ENCODE results near the gene SLC6A3. TPM values are rescaled to one million over a fixed set of nuclear protein-coding genes. Genes with fewer than 3 reads are reported as not detected.

SLC6A3 gene
- total and polyA plus RNA-seq, 9 of the 15 experiments (the other 6 are each of a cell fraction or from before 2014, with no cell fraction given) = not detected

- Histone ChIP-seq H2AFZ (ENCODE audit: low read depth, low read length) (no peak overlapping the region), H3K9ac (ENCODE audit: insufficient read depth in 1 of 2, low read depth in 2 of 2, low read length in 2 of 2) (no peak overlapping the region), H3K9me1 (ENCODE audit: control insufficient read depth, insufficient read depth, low read length) (no peaks in the 10 kb centered on the region), H3K4me1 (replicated peaks in 1 of 2; ENCODE audit: control insufficient read depth in 2 of 2, insufficient read depth in 2 of 2, low read length in 2 of 2) (peaks cover 7 to 29% of the 10 kb centered on the region in 2 experiments; a peak in 4 of 5 replicates), H3K9me3 (replicated peaks; ENCODE audit: control insufficient read depth, insufficient read depth, low read depth, low read length) (no peaks in the 10 kb centered on the region), H3K27ac (ENCODE audit: extremely low read depth, low read depth, low read length) (no peak overlapping the region), H4K20me1 (replicated peaks; ENCODE audit: control insufficient read depth, insufficient read depth, low read length) (no peaks in the 10 kb centered on the region), H3K36me3 (ENCODE audit: control insufficient read depth, insufficient read depth, low read length) (peaks cover 3% of the 10 kb centered on the region; the same call in 1 of the 3 replicates), H3K27me3 (ENCODE audit: control insufficient read depth in 2 of 2, insufficient read depth in 2 of 2, low read length in 2 of 2) (peaks cover 14 to 22% of the 10 kb centered on the region in 2 experiments; a peak in 4 of 5 replicates), H3K4me2 (ENCODE audit: insufficient read depth, low read length) (no peak overlapping the region), H3K79me2 (ENCODE audit: control insufficient read depth, insufficient read depth, low read length) (peaks cover 18% of the 10 kb centered on the region), H3K4me3 (no peak overlapping the region)
- TF ChIP-seq GABPB2 (CRISPR knock-in tag; conservative IDR thresholded peaks at IDR 0.05) (no peak), NRF1 (conservative IDR thresholded peaks at IDR 0.05 in 1 of 2, IDR thresholded peaks at IDR 0.05 in 1 of 2) (peak; percentile 74 to 80), IFI16 (CRISPR knock-in tag; IDR thresholded peaks at IDR 0.05) (no peak)
- BruUV-seq (replicated peaks) = no TSS peak
- FAIRE-seq (no peak), ATAC-seq (no peak), DNase-seq (ENCODE audit: extremely low read depth in 1 of 4, low spot score in 3 of 4) (peak in 1 of 4 experiments; percentile 36)
- in situ Hi-C loops (cut with MboI) (no loop called here), intact Hi-C loops (cut with micrococcal nuclease) (no loop called here)
- ChIA-PET CTCF (ENCODE audit: low intra/inter-chr PET ratio) (no interaction called here), POLR2A (no interaction called here)
- WGBS (ENCODE audit: insufficient coverage, low coverage, missing lambda C conversion rate) = 18% methylated on average over 12 of the region's 12 CpGs
These were observed 96.0 kb downstream of the SLC6A3 start for GRCh38 chr5:1349246-1349645.

- Histone ChIP-seq H3K36me3 (ENCODE audit: control insufficient read depth, insufficient read depth, low read length) (peaks cover 4% of the 10 kb centered on the region; the same call in 1 of the 3 replicates), H3K79me2 (ENCODE audit: control insufficient read depth, insufficient read depth, low read length) (peaks cover 21% of the 10 kb centered on the region), H3K9ac (ENCODE audit: insufficient read depth in 1 of 2, low read depth in 2 of 2, low read length in 2 of 2) (no peak overlapping the region), H3K9me3 (replicated peaks; ENCODE audit: control insufficient read depth, insufficient read depth, low read depth, low read length) (no peaks in the 10 kb centered on the region), H2AFZ (ENCODE audit: low read depth, low read length) (no peak overlapping the region), H3K27ac (ENCODE audit: extremely low read depth, low read depth, low read length) (no peak overlapping the region), H3K27me3 (ENCODE audit: control insufficient read depth in 2 of 2, insufficient read depth in 2 of 2, low read length in 2 of 2) (peaks cover 13 to 22% of the 10 kb centered on the region in 2 experiments; a peak in 4 of 5 replicates), H4K20me1 (replicated peaks; ENCODE audit: control insufficient read depth, insufficient read depth, low read length) (no peaks in the 10 kb centered on the region), H3K4me3 (no peak overlapping the region), H3K4me2 (ENCODE audit: insufficient read depth, low read length) (no peak overlapping the region), H3K9me1 (ENCODE audit: control insufficient read depth, insufficient read depth, low read length) (no peaks in the 10 kb centered on the region), H3K4me1 (replicated peaks in 1 of 2; ENCODE audit: control insufficient read depth in 2 of 2, insufficient read depth in 2 of 2, low read length in 2 of 2) (peaks cover 9 to 30% of the 10 kb centered on the region in 2 experiments; a peak in 4 of 5 replicates)
- FAIRE-seq (no peak), ATAC-seq (no peak), DNase-seq (ENCODE audit: extremely low read depth in 1 of 4, low spot score in 3 of 4) (no peak)
- in situ Hi-C loops (cut with MboI) (no loop called here), intact Hi-C loops (cut with micrococcal nuclease) (no loop called here)
- POLR2A ChIA-PET = no interaction called here
- BruUV-seq (replicated peaks) = no TSS peak
- WGBS (ENCODE audit: insufficient coverage, low coverage, missing lambda C conversion rate) = 33% methylated on average over 1 of the region's 1 CpG
- CTCF ChIA-PET (ENCODE audit: low intra/inter-chr PET ratio) = no interaction called here
- no peak for TF ChIP-seq BRCA1 (IDR thresholded peaks at IDR 0.05)
- no peak for TF ChIP-seq BRCA1 (CRISPR knock-in tag; IDR thresholded peaks at IDR 0.05)
- TF ChIP-seq, protein P1, sequence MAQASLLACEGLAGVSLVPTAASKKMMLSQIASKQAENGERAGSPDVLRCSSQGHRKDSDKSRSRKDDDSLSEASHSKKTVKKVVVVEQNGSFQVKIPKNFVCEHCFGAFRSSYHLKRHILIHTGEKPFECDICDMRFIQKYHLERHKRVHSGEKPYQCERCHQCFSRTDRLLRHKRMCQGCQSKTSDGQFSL (CRISPR knock-in tag; IDR thresholded peaks at IDR 0.05) = 0 out of 2 replicates have a peak, but pooled peaks have one; percentile 50
- TF ChIP-seq, protein P1 (tag; IDR thresholded peaks at IDR 0.05) = no peak
These were observed 96.3 kb downstream of the SLC6A3 start for GRCh38 chr5:1348986-1349245.
